Effector memory CD4-positive, alpha-beta T cell (primary cell): ENCODE measurements around the gene KLF6.

Experiments
- DNase-seq, 3 donors: peaks; one replicate each; pipeline ENCODE4 v3.0.0-alpha.2; 2020
- H3K27ac ChIP-seq: 2 replicates; pipeline ENCODE4 v1.7.0; 2013; ENCODE audit warnings: mild to moderate bottlenecking, low read length, moderate library complexity; ENCODE audit not compliant: insufficient read depth, poor library complexity, severe bottlenecking
- H3K27me3 ChIP-seq: replicated peaks from 2 replicates; pipeline ENCODE4 v1.7.0; 2013; ENCODE audit warnings: mild to moderate bottlenecking, low read length; ENCODE audit not compliant: insufficient read depth, control insufficient read depth, poor library complexity, severe bottlenecking
- H3K36me3 ChIP-seq: 2 replicates; pipeline ENCODE4 v1.7.0; 2013; ENCODE audit warnings: mild to moderate bottlenecking, low read length, moderate library complexity; ENCODE audit not compliant: control insufficient read depth, insufficient read depth
- H3K4me1 ChIP-seq: 2 replicates; pipeline ENCODE4 v1.7.0; 2013; ENCODE audit warnings: low read length, mild to moderate bottlenecking; ENCODE audit not compliant: control insufficient read depth, insufficient read depth, poor library complexity, severe bottlenecking
- H3K4me3 ChIP-seq: 2 replicates; pipeline ENCODE4 v1.7.0; 2013; ENCODE audit warnings: low read length, low read depth, mild to moderate bottlenecking; ENCODE audit not compliant: insufficient read depth, poor library complexity, severe bottlenecking
- H3K9me3 ChIP-seq: 2 replicates; pipeline ENCODE4 v1.7.0; 2013; ENCODE audit warnings: mild to moderate bottlenecking, low read length, moderate library complexity; ENCODE audit not compliant: control insufficient read depth

The KLF6 gene

GRCh38 chr10:3747984-3748383, 37.0 kb downstream of the KLF6 start:
- no peak overlapping the region for H3K4me3 ChIP-seq
- H3K9me3 ChIP-seq, result no peaks in the 10 kb centered on the region
- DNase-seq, result no peak
- H3K27ac ChIP-seq, result no peak overlapping the region
- H3K27me3 ChIP-seq, result no peaks in the 10 kb centered on the region
- H3K36me3 ChIP-seq, result no peaks in the 10 kb centered on the region
- H3K4me1 ChIP-seq, result no peaks in the 10 kb centered on the region

GRCh38 chr10:3747248-3747960, 37.6 kb downstream of the KLF6 start:
- Histone ChIP-seq H3K27me3 (no peaks in the 10 kb centered on the region), H3K36me3 (no peaks in the 10 kb centered on the region), H3K4me3 (no peak overlapping the region), H3K4me1 (no peaks in the 10 kb centered on the region), H3K27ac (no peak overlapping the region), H3K9me3 (no peaks in the 10 kb centered on the region)
- DNase-seq, result no peak

GRCh38 chr10:3746634-3747033, 38.4 kb downstream of the KLF6 start:
- Histone ChIP-seq H3K4me1 (no peaks in the 10 kb centered on the region), H3K27me3 (no peaks in the 10 kb centered on the region), H3K27ac (no peak overlapping the region), H3K36me3 (no peaks in the 10 kb centered on the region), H3K4me3 (no peak overlapping the region), H3K9me3 (no peaks in the 10 kb centered on the region)
- no peak for DNase-seq

- no peak for DNase-seq
- no peak overlapping the region for H3K27ac ChIP-seq
- no peaks in the 10 kb centered on the region for H3K27me3 ChIP-seq
- H3K4me3 ChIP-seq, result no peak overlapping the region
- no peaks in the 10 kb centered on the region for H3K4me1 ChIP-seq
- H3K9me3 ChIP-seq, result no peaks in the 10 kb centered on the region
- H3K36me3 ChIP-seq, result no peaks in the 10 kb centered on the region
Measured at GRCh38 chr10:3745521-3745920, 39.5 kb downstream of the KLF6 start.

- Histone ChIP-seq H3K27ac (peak overlapping the region; percentile 23), H3K4me3 (peak overlapping the region; percentile 25), H3K36me3 (no peaks in the 10 kb centered on the region), H3K9me3 (no peaks in the 10 kb centered on the region), H3K27me3 (no peaks in the 10 kb centered on the region), H3K4me1 (no peaks in the 10 kb centered on the region)
- DNase-seq, result no peak
Measured at GRCh38 chr10:3741688-3742461, 43.1 kb downstream of the KLF6 start.

GRCh38 chr10:3740157-3740871, 44.7 kb downstream of the KLF6 start:
- Histone ChIP-seq H3K4me1 (no peaks in the 10 kb centered on the region), H3K4me3 (no peak overlapping the region), H3K36me3 (no peaks in the 10 kb centered on the region), H3K27me3 (no peaks in the 10 kb centered on the region), H3K9me3 (no peaks in the 10 kb centered on the region), H3K27ac (no peak overlapping the region)
- no peak for DNase-seq

- Histone ChIP-seq H3K27me3 (no peaks in the 10 kb centered on the region), H3K4me3 (no peak overlapping the region), H3K27ac (no peak overlapping the region), H3K9me3 (no peaks in the 10 kb centered on the region), H3K4me1 (no peaks in the 10 kb centered on the region), H3K36me3 (no peaks in the 10 kb centered on the region)
- DNase-seq, result no peak
Measured at GRCh38 chr10:3738855-3739350, 46.1 kb downstream of the KLF6 start.

GRCh38 chr10:3737864-3738263, 47.1 kb downstream of the KLF6 start:
- Histone ChIP-seq H3K4me1 (no peaks in the 10 kb centered on the region), H3K4me3 (no peak overlapping the region), H3K27ac (no peak overlapping the region), H3K27me3 (no peaks in the 10 kb centered on the region), H3K9me3 (no peaks in the 10 kb centered on the region), H3K36me3 (no peaks in the 10 kb centered on the region)
- DNase-seq, result no peak

GRCh38 chr10:3735175-3735574, 49.8 kb downstream of the KLF6 start:
- H3K4me3 ChIP-seq, result no peak overlapping the region
- no peaks in the 10 kb centered on the region for H3K27me3 ChIP-seq
- no peaks in the 10 kb centered on the region for H3K9me3 ChIP-seq
- DNase-seq, result no peak
- H3K4me1 ChIP-seq, result no peaks in the 10 kb centered on the region
- no peak overlapping the region for H3K27ac ChIP-seq
- H3K36me3 ChIP-seq, result no peaks in the 10 kb centered on the region

GRCh38 chr10:3734111-3734510, 50.9 kb downstream of the KLF6 start:
- H3K36me3 ChIP-seq, result no peaks in the 10 kb centered on the region
- DNase-seq, result no peak
- no peaks in the 10 kb centered on the region for H3K27me3 ChIP-seq
- H3K4me1 ChIP-seq, result no peaks in the 10 kb centered on the region
- H3K4me3 ChIP-seq, result no peak overlapping the region
- H3K9me3 ChIP-seq, result no peaks in the 10 kb centered on the region
- no peak overlapping the region for H3K27ac ChIP-seq
